Activated T-cell treated with anti-CD3 and anti-CD28 coated beads, Interleukin-2, amount 50 U/mL, for 1 hour (primary cell): ENCODE data around the gene TMEM186.
"Not testable (repeated sequence)": the region's sequence is repeated elsewhere in the genome, so short reads cannot be mapped to it uniquely, and the experiment has no call there.

Experiments
- DNase-seq: peaks from one replicate; pipeline ENCODE4 v3.0.0-alpha.2; 2020

Gene TMEM186

GRCh38 chr16:8808613-8809353 is 11.3 kb upstream of the TMEM186 start:
- no peak for DNase-seq

GRCh38 chr16:8808009-8808408 is 10.6 kb upstream of the TMEM186 start:
- DNase-seq: no peak

GRCh38 chr16:8807189-8807588 is 9.8 kb upstream of the TMEM186 start:
- DNase-seq: no peak

GRCh38 chr16:8806272-8806983 is 9.0 kb upstream of the TMEM186 start:
- DNase-seq: no peak

GRCh38 chr16:8804313-8804712 is 6.9 kb upstream of the TMEM186 start:
- no peak for DNase-seq

- not testable (repeated sequence) for DNase-seq
Measured at GRCh38 chr16:8803733-8804132, 6.3 kb upstream of the TMEM186 start.

- DNase-seq: no peak
Measured at GRCh38 chr16:8801701-8802100, 4.3 kb upstream of the TMEM186 start.

- no peak for DNase-seq
Measured at GRCh38 chr16:8798535-8799157, 1.2 kb upstream of the TMEM186 start.

- DNase-seq: no peak
Measured at GRCh38 chr16:8798174-8798527, 712 bp upstream of the TMEM186 start.

GRCh38 chr16:8796469-8797363 is 723 bp downstream of the TMEM186 start:
- DNase-seq: no peak

GRCh38 chr16:8795818-8796217 is 1.6 kb downstream of the TMEM186 start:
- DNase-seq: no peak

GRCh38 chr16:8795091-8795490 is 2.3 kb downstream of the TMEM186 start:
- DNase-seq: no peak

GRCh38 chr16:8788578-8789172 is 8.8 kb downstream of the TMEM186 start:
- DNase-seq: no peak

GRCh38 chr16:8786316-8786715 is 11.1 kb downstream of the TMEM186 start:
- not testable (repeated sequence) for DNase-seq

GRCh38 chr16:8785408-8785807 is 12.0 kb downstream of the TMEM186 start:
- no peak for DNase-seq

- no peak for DNase-seq
Measured at GRCh38 chr16:8782673-8783072, 14.8 kb downstream of the TMEM186 start.

GRCh38 chr16:8781797-8782196 is 15.6 kb downstream of the TMEM186 start:
- no peak for DNase-seq

GRCh38 chr16:8777217-8777616 is 20.2 kb downstream of the TMEM186 start:
- DNase-seq: no peak

GRCh38 chr16:8776129-8776584 is 21.3 kb downstream of the TMEM186 start:
- DNase-seq: no peak

GRCh38 chr16:8775359-8775758 is 22.1 kb downstream of the TMEM186 start:
- no peak for DNase-seq

- no peak for DNase-seq
Measured at GRCh38 chr16:8774208-8774607, 23.2 kb downstream of the TMEM186 start.

GRCh38 chr16:8773537-8773936 is 23.9 kb downstream of the TMEM186 start:
- DNase-seq: no peak

GRCh38 chr16:8768692-8769091 is 28.7 kb downstream of the TMEM186 start:
- no peak for DNase-seq
